ENCODE measurements around the gene BCL2L1.

BCL2L1 gene

GRCh38 chr20:31717478-31718201 is 5.0 kb downstream of the BCL2L1 start:
- Histone ChIP-seq H3K79me2 (ENCODE audit: low read length) (peaks cover 96% of the 10 kb centered on the region), H2AFZ (ENCODE audit: low read depth, low read length) (no peak overlapping the region), H3K27me3 (ENCODE audit: low read depth, low read length) (no peaks in the 10 kb centered on the region), H3K27ac (ENCODE audit: low read length) (peak overlapping the region; percentile 92), H3K4me1 (ENCODE audit: low read length) (peaks cover 71% of the 10 kb centered on the region), H3K4me3 (ENCODE audit: low read length) (peak overlapping the region; percentile 71), H3K9me3 (ENCODE audit: insufficient read depth, low read length) (no peaks in the 10 kb centered on the region), H3K9ac (ENCODE audit: low read length) (peak overlapping the region; percentile 61), H3K4me2 (ENCODE audit: low read length) (peak overlapping the region; percentile 95), H4K20me1 (ENCODE audit: insufficient read depth, low read length) (peaks cover 5% of the 10 kb centered on the region), H3K36me3 (replicated peaks; ENCODE audit: low read depth, low read length) (peaks cover 60% of the 10 kb centered on the region)
- TF ChIP-seq EZH2phosphoT487 (IDR thresholded peaks at IDR 0.05; ENCODE audit: low read depth): no peak
- TF ChIP-seq CTCF (IDR thresholded peaks at IDR 0.05; ENCODE audit: low read depth, low read length): no peak

- peaks cover 96% of the 10 kb centered on the region for H3K79me2 ChIP-seq (ENCODE audit: low read length)
- no peaks in the 10 kb centered on the region for H3K27me3 ChIP-seq (ENCODE audit: low read depth, low read length)
- H2AFZ ChIP-seq (ENCODE audit: low read depth, low read length): no peak overlapping the region
- peak overlapping the region; percentile 92 for H3K27ac ChIP-seq (ENCODE audit: low read length)
- H3K4me1 ChIP-seq (ENCODE audit: low read length): peaks cover 71% of the 10 kb centered on the region
- H3K9ac ChIP-seq (ENCODE audit: low read length): peak overlapping the region; percentile 60
- TF ChIP-seq EZH2phosphoT487 (IDR thresholded peaks at IDR 0.05; ENCODE audit: low read depth): no peak
- no peak for TF ChIP-seq CTCF (IDR thresholded peaks at IDR 0.05; ENCODE audit: low read depth, low read length)
- H3K9me3 ChIP-seq (ENCODE audit: insufficient read depth, low read length): no peaks in the 10 kb centered on the region
- peaks cover 8% of the 10 kb centered on the region for H4K20me1 ChIP-seq (ENCODE audit: insufficient read depth, low read length)
- H3K4me2 ChIP-seq (ENCODE audit: low read length): peak overlapping the region; percentile 95
- peaks cover 67% of the 10 kb centered on the region for H3K36me3 ChIP-seq (replicated peaks; ENCODE audit: low read depth, low read length)
- H3K4me3 ChIP-seq (ENCODE audit: low read length): peak overlapping the region; percentile 65
These were observed 5.7 kb downstream of the BCL2L1 start for GRCh38 chr20:31716818-31717477.

GRCh38 chr20:31716351-31716750 is 6.3 kb downstream of the BCL2L1 start:
- Histone ChIP-seq H3K4me2 (ENCODE audit: low read length) (peak overlapping the region; percentile 95), H3K27ac (ENCODE audit: low read length) (peak overlapping the region; percentile 92; the same call in 1 of the 2 replicates), H3K9ac (ENCODE audit: low read length) (peak overlapping the region; percentile 60; the same call in 1 of the 2 replicates), H3K4me1 (ENCODE audit: low read length) (peaks cover 65% of the 10 kb centered on the region), H3K27me3 (ENCODE audit: low read depth, low read length) (no peaks in the 10 kb centered on the region), H3K9me3 (ENCODE audit: insufficient read depth, low read length) (no peaks in the 10 kb centered on the region), H4K20me1 (ENCODE audit: insufficient read depth, low read length) (peaks cover 14% of the 10 kb centered on the region), H3K36me3 (replicated peaks; ENCODE audit: low read depth, low read length) (peaks cover 69% of the 10 kb centered on the region), H3K79me2 (ENCODE audit: low read length) (peaks cover 96% of the 10 kb centered on the region), H3K4me3 (ENCODE audit: low read length) (peak overlapping the region; percentile 65), H2AFZ (ENCODE audit: low read depth, low read length) (no peak overlapping the region)
- TF ChIP-seq CTCF (IDR thresholded peaks at IDR 0.05; ENCODE audit: low read depth, low read length): no peak
- no peak for TF ChIP-seq EZH2phosphoT487 (IDR thresholded peaks at IDR 0.05; ENCODE audit: low read depth)

GRCh38 chr20:31715766-31716165 is 6.9 kb downstream of the BCL2L1 start:
- Histone ChIP-seq H3K36me3 (replicated peaks; ENCODE audit: low read depth, low read length) (peaks cover 72% of the 10 kb centered on the region), H3K9ac (ENCODE audit: low read length) (no peak overlapping the region), H3K9me3 (ENCODE audit: insufficient read depth, low read length) (no peaks in the 10 kb centered on the region), H3K4me2 (ENCODE audit: low read length) (peak overlapping the region; percentile 95; the same call in 1 of the 2 replicates), H3K4me1 (ENCODE audit: low read length) (peaks cover 59% of the 10 kb centered on the region), H3K79me2 (ENCODE audit: low read length) (peaks cover 96% of the 10 kb centered on the region), H3K27me3 (ENCODE audit: low read depth, low read length) (no peaks in the 10 kb centered on the region), H2AFZ (ENCODE audit: low read depth, low read length) (no peak overlapping the region), H3K4me3 (ENCODE audit: low read length) (no peak overlapping the region), H3K27ac (ENCODE audit: low read length) (no peak overlapping the region), H4K20me1 (ENCODE audit: insufficient read depth, low read length) (peaks cover 20% of the 10 kb centered on the region)
- TF ChIP-seq CTCF (IDR thresholded peaks at IDR 0.05; ENCODE audit: low read depth, low read length) (no peak), EZH2phosphoT487 (IDR thresholded peaks at IDR 0.05; ENCODE audit: low read depth) (no peak)

All from OCI-LY3 (cell line).